Right hindlimb (tissue), 1 donor: Measurements from ENCODE around the gene PTEN.
"Not testable (repeated sequence)": the region's sequence is repeated elsewhere in the genome, so short reads cannot be mapped to it uniquely, and the experiment has no call there.

Experiments
- DNase-seq: peaks from one replicate; pipeline ENCODE4 v3.0.0-alpha.2; 2018

The PTEN gene

DNA sequence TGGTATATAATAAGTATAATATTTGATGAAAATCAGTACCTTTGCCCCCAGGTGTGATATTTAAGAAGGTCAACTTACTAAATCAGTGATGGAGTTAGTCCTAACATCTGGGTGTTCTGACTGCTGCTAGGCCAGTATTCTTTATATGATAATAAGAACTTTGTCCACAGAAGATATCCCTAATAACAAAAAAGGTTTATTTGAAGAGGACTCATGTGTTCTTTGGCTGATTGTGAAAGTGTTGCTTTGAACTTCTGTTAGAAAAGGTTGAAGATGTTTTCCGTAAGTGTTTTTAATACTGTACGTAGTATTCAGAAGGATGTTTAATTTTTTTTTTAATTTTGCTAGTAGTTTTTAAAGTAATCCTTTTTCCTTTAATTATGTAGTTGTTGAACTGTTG is 10.2 kb downstream of the PTEN start:
- no peak for DNase-seq

DNA sequence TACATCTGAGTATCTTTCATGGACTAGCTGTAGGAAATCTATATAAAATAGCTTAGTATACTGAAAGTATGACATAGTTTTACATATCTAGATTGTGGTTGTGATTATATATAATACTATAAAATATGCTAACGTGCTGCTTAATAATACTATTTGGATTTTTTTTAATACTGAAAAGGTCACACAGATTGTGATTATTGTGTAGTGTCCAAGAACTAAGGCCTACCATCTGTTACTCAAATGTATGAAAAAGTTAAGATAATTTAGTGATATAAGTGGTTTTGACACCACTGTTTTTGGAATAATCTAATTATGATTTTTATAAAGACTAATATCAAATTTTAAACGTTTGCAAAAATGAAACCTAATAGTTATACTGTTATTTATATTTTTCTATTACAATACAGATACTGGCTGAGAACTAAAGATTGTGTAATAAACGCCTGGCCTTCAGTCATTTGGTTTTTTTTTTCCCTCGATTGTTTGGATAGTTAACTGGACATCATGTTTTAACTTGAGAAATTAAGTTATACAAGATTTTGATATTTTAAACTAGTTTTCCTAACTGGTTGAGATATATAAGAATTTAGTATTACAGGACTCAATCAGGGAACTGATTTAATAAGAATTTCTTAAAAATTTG is 12.6 kb downstream of the PTEN start:
- DNase-seq, result no peak

DNA sequence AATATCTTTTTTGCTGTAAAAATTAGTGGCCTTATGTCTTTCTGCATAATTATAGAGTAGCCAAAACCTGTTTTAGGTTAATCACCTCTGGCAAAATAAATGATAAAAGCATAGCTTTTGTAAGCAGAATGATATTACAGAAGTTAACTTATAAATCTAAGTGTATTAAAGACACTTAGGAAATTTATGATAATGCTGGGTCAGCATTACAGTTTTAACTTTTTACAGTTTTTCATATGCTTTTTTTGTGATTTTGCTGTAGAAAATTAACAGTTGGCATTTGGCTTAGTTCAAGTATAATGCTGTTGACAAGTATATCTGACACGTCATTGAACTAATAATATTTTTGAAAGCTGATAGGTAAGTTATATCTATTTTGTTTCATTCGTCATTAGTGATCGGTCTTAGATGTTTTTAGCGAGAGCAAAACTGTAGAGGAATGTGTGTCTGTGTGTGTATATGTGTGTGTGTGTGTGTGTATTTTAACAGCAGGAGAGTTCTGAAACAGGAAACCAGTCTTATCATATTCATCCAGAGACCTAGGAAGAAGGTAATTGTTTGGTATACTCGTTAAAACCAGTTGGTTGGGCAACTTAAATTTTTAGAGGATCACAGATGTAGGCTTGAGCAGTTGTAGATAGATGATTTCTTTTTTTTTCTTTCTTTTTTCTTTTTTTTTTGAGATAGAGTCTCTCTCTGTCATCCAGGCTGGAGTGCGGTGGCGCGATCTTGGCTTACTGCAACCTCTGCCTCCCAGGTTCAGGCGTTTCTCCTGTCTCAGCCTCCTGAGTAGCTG is 15.4 kb downstream of the PTEN start:
- DNase-seq, result no peak

DNA sequence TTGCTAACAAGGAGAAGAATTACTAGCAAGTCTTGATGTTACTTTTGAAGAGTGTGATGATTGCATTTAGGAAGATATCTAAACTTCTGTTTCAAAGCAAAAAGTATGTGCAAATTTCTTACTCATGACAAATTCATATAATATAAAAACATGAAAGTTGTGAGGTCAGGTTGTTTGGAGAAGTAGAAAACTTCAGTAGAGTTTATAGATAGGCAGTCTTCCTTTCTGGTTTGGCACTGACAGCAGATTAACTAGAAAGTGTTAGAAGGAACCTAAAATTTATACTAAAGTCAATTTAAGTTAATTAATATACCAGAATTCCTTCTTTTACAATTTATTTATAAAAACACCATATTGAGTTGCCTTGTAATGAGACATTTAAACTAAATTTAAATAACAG is 16.9 kb downstream of the PTEN start:
- DNase-seq, result no peak

DNA sequence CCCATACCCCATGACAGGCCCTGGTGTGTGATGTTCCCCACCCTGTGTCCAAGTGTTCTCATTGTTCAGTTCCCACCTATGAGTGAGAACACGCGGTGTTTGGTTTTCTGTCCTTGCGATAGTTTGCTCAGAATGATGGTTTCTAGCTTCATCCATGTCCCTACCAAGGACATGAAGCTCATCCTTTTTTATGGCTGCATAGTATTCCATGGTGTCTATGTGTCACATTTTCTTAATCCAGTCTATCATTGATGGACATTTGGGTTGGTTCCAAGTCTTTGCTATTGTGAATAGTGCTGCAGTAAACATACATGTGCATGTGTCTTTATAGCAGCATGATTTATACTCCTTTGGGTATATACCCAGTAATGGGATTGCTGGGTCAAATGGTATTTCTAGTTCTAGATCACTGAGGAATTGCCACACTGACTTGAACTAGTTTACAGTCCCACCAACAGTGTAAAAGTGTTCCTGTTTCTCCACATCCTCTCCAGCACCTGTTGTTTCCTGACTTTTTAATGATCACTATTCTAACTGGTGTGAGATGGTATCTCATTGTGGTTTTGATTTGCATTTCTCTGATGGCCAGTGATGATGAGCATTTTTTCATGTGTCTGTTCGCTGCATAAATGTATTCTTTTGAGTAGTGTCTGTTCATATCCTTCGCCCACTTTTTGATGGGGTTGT is 18.1 kb downstream of the PTEN start:
- not testable (repeated sequence) for DNase-seq

DNA sequence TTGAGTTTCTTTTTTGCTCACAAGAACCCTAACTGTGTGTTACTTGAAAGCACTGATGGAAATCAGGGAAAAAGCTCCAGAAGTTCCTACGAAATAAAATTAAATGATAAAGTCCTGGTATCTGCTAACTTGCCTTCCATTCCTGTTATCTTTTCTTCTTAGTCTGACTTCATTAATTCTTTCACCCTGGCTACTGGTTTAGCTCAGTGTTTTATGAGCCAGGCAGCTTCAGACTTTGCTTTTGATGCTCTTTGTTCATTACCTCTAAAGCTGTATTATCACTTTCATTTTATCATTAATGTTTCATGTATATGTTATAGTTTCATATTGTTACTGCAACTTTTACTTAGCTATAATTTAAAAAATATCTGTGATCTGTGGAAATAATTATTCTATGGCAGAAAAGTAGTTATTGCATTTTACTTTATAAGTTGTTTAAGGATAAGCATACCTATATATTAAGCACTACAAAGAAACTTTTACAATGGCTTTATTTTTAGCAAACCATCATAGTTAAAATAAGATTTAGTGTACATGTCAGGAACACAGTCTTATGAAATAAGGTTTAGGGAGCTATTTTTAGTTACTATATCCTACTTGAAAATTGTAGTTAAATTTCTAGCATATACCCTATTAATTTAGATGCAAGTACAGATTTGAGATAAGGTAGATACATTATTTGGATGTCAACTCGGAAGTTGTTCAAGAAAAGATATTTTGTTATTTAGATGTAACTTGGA is 19.3 kb downstream of the PTEN start:
- no peak for DNase-seq

DNA sequence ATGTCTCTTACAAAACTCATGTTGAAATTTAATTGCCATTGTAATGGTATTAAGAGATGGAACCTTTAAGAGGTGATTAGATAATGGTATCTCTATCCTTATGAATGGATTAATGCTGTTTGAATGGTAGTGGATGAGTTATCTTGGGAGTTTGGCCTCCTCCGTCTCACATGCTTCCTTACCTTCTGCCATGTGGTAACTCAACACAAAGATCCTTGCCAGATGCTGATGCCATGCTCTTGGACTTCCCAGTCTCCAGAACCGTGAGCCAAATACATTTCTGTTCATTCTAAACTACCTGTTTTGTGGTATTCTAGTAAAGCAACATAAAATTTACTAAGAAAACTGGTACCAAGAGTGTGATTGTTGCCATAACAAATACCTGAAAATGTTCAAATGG is 23.2 kb downstream of the PTEN start:
- no peak for DNase-seq

DNA sequence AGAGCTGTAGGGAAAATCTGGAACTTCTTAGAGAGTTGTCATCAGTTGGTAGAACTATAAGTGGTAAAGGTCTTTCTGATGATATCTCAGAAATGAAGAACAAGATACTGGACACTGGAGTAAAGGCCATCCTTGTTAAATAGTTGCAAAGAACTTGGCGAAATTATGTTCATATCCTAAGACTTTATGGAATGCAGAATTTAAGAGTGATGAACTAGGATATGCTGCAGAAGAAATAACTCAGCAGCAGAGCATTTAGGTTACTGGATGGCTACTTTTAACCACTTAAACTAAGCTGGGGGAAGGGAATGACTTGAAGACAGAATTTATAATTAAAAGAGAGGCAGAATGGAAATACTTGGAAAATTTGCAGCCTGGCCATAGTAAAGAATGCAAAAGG is 23.7 kb downstream of the PTEN start:
- DNase-seq, result no peak

DNA sequence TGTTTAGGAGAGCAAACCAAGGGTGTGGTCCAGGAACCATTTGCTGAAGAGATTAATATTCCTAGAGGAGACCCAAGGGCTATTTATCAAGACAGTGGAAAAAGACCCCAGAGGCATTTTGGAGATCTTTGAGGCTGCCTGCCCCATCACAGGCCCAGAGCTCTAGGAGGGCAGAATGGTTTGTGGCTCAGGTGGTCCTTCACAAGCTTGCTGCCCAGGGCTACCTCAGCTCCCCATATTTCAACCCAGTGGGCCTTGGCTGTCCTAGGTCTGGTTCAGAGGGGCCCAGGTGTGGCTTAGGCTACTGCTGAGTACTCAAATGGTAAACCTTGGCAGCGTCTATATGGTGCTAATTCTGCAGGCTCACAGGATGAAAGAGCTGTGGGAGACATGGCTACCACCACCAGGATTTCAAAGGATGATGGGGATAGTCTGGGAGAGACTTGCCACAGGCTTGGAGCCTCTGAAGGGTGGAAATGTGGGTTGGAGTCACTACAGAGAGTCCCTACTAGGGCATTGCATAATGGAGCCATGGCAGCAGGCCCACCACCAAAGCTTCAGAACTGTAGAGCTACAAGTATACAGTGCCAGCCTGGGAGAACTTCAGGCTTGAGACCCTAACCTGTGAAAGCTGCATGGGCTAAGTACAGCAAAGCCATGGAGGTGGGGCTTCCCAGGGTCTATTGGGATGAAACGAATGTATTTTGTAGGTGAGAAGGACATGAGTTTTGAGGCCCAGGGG is 24.3 kb downstream of the PTEN start:
- DNase-seq, result no peak

DNA sequence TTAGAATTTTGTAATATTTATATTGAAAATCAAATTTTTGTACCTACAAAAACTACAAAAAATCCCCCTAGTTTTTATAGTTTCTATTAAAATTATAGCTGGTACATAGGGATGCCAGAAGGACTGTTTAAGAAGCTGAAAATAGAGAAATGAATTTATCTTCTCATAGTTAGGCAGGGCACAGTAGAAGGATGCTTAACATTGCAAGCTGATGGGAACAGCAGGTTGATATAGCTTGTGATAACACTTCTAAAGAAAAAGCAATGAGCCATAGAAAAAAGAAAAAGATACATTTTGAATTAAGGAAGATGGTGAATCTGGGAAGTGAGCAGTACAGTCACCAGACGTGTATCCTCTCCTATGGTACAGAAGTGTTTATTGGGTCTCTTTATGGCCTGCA is 32.0 kb downstream of the PTEN start:
- DNase-seq, result no peak

DNA sequence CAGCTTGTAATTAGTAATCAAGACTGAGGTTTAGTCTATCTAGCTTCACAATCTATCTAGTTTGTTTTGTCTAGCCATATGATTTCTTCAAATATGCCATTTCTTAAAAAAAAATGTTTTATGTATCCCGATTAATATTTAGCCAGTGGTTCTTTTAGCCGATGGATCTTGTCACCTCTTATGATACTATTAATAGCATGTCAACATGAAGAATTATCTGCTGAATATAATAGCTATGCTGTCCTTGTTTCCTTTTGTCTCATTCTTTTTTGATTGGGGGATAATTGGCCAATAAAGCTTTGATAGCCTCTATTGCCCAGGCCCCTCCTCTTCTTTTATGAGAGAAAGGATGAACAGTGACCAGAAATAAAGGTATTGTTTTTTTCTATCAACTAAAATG is 32.8 kb downstream of the PTEN start:
- DNase-seq, result no peak

DNA sequence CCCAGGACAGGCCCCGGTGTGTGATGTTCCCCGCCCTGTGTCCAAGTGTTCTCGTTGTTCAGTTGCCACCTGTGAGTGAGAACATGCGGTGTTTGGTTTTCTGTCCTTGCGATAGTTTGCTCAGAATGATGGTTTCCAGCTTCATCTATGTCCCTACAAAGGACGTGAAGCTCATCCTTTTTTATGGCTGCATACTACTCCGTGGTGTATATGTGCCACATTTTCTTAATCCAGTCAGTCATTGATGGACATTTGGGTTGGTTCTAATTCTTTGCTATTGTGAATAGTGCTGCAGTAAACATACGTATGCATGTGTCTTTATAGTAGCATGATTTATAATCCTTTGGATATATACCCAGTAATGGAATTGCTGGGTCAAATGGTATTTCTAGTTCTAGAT is 34.5 kb downstream of the PTEN start:
- not testable (repeated sequence) for DNase-seq

DNA sequence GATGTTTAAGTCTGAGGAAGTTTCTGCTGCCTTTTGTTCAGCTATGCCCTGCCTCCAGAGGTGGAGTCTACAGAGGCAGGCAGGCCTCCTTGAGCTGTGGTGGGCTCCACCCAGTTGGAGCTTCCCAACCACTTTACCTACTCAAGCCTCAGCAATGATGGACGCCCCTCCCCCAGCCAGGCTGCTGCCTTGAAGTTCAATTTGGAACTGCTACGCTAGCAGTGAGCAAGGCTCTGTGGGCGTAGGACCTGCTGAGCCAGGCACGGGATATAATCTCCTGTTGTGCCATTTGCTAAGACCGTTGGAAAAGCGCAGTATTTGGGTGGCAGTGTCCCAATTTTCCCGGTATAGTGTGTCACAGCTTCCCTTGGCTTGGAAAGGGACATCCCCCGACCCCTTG is 40.0 kb downstream of the PTEN start:
- DNase-seq, result not testable (repeated sequence)

DNA sequence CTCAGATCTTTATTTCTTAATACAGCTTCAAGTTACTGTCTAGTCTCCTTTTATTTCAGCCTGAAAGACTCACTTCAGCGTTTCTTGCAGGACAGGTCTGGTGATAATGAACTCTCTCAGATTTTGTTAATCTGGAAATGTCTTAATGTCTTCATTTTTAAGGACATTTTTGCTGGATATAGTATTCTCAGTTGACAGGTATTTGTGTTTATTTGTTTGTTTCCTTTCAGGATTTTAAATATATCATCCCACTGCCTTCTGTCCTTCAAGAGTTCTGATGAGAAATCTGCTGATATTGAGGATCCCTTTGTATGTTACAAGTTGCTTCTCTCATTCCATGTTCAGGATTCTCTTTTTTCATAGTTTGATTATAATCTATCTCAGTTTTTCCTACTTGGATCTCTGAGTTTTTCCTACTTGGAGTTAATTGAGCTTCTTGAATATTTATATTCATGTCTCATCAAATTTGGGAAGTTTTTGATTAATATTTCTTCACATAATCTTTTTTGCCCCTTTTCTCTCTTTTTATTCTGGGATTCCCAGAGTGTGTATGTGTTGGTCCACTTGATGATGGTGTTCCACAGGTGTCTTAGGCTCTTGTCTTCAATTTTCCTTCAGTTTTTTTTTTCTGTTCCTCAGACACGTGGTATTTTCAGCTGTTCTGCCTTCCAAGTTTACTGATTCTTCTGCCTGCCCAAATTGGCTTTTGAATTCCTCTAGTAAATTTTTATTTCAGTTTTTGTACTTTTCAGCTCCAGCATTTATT is 49.9 kb downstream of the PTEN start:
- no peak for DNase-seq

DNA sequence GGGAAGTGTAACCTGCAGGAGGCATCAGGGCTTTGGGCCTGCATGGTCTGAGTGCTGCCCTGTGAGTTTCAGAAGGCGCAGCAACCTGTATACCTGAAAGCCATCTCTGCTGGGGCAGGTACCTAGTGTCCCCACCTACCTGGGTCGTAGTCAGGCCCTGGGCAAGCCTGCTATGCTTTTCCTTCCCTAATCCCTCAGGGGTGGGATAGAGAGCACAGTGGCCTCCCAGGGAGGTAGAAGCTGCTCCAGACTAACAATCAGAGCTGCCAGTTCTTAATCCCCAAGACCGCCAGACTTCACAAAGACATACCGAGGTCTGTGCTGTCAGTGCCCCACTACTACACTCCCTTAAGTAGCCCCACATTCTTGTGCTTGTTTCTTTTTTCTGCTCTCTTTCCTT is 52.0 kb downstream of the PTEN start:
- no peak for DNase-seq

DNA sequence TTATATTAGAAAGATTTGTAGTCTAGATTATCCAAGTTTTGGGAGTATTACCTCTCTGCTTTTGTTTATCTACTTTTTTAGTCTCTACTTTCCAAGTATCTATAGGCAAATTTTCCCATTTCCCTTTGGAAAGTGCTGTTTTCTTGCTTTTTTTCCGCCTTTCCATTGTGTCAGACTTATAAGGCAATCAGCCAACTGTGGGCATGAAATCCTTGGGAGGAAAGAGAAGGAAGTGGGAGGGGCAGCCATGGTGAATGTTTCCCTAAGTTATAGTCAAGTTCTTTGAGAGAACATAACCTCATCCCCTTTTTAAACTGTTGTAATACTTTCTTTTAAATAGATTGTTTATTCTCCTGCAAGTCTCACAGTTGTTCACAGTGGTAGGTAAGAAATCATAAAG is 52.6 kb downstream of the PTEN start:
- DNase-seq, result no peak

DNA sequence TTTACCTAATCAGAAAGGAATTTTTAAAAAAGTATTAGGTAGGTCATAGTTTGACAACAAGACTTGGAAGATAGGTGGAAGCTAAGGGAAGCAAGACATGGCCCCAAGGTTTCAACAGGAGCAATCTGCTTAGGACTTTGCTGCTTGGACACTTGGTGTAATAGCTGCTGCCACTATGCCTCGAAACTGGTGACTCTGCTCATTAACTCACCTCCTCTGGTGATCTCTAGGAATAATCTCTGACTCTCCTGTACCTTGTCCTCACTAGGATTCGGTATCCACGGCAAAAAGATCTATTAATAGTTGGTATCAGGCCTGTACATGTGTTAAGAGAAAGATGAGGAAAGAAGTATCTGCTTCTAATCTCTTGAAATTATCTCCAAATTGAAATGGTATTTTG is 53.1 kb downstream of the PTEN start:
- no peak for DNase-seq

DNA sequence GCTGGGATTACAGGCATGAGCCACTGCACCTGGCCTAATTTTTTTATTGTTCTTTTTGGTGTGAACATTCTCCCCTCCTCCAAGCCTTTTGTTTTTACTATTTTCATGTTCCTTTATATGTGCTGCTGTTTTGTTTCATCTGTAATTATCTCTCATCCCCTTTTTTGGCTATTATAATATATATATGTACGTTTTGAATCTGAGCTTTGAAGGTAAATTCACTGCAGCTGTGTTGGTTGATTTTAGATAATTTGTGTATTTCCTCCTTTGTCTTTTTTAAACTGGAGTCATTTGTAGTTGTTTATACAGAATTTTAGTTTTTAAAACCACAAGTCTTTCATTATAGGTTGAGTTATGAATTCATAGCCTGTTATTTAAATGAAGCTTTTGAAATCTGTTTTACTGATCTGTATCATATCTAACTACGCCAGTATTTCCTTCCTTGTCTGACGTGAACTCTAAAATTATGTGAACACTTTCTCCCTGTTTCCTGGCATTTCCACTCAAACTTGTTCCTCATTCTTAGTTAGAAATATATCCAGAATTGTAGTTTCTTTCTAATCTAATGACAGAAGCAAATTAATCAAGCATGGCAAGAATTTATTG is 54.9 kb downstream of the PTEN start:
- DNase-seq, result no peak

DNA sequence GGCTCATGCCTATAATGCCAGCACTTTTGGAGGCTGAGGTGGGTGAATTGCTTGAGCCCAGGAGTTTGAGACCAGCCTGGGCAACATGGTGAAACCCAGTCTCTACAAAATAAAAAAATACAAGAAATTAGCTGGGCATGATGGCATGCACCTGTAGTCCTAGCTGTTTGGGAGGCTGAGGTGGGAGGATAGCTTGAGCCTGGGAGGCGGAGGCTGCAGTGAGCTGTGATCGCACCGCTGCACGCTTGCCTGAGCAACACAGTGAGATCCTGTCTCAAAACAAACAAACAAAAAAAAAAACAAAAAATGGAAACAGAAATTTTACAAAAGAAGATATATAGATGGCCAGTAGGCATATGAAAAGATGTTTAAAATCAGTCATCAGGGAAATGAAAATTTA is 57.1 kb downstream of the PTEN start:
- DNase-seq, result no peak

DNA sequence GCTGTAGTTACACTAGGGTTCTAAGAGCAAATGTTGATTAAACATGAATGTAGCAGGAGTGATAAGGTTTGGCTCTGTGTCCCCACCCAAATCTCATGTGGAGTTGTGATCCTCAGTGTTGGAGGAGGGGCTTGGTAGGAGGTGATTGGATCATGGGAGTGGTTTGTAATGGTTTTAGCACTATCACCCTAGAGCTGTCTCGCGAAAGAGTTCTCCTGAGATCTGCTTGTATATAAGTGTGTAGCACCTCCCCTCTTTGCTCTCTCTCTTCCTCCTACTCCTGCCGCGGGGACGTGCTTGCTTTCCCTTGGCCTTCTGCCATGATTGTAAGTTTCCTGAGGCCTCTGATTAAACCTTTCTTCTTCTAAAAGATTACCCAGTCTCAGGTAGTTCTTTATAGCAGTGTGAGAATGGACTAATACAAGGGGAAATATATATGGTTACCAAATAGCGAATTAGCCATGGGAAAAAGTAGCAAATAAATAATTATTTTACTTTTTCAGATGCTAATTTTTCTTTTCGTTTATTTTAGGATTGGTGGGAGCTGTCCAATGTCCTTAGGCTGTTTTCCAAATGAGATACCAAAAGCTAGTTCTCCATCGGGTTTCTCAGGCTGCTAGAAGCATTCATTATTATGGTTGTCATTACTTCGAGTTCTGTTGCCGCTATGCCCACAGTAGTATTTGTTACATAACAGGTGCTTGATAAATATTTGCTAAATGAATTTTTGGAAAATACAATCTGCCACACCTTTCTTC is 58.7 kb downstream of the PTEN start:
- no peak for DNase-seq

DNA sequence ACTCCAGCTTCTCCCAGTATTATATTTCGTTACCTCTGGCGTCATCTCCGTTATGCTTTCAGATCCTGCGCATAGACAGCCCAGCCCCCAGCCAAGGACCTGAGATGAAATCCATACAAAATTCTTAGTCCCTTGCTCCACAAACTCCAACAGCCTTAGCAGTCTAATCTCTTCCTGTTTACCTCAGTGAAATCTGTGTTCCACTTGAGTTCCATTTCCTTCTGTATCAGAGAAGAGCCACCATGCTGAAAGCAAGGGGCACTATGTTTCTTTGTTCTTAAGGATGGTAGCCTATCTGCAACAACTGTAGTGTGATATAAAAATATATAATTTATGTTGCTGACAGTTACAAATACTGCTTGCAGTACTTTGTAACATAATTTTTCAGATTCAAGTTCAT is 59.8 kb downstream of the PTEN start:
- DNase-seq, result no peak
